ENCODE data around the gene OR52H1. TPM values are rescaled to one million over a fixed set of nuclear protein-coding genes. Genes with fewer than 3 reads are reported as not detected.
A peak's percentile ranks its signal among the peaks of the same experiment; 100 is the strongest.

The OR52H1 gene
- total RNA-seq (2014; rRNA removed; shearing (Covaris generic)) (0.28 TPM in 1 of 2 replicates, not detected in the other), polyA plus RNA-seq (2016; fragmentation: Nextera tagmentation; extraction: Ambion mirVana) (not detected in 2 replicates)
- long read RNA-seq: 0 reads

GRCh38 chr11:5548440-5548839 is at the start of gene OR52H1:
OR52H1 (minus strand) TSS chr11:5548540; CDS start chr11:5545505, 3,035 bp downstream.
- TF ChIP-seq POLR2AphosphoS5 (IDR thresholded peaks at IDR 0.05; ENCODE audit: low read depth) (no peak), EZH2 (IDR thresholded peaks at IDR 0.05; ENCODE audit: low read depth, unreplicated experiment) (no peak), ZNF114 (CRISPR knock-in tag; IDR thresholded peaks at IDR 0.05) (no peak), CTCF (conservative IDR thresholded peaks at IDR 0.05; ENCODE audit: low read depth in 2 of 2) (no peak), NANOG (IDR thresholded peaks at IDR 0.05; ENCODE audit: borderline replicate concordance) (no peak)
- TF ChIP-seq, protein P1, sequence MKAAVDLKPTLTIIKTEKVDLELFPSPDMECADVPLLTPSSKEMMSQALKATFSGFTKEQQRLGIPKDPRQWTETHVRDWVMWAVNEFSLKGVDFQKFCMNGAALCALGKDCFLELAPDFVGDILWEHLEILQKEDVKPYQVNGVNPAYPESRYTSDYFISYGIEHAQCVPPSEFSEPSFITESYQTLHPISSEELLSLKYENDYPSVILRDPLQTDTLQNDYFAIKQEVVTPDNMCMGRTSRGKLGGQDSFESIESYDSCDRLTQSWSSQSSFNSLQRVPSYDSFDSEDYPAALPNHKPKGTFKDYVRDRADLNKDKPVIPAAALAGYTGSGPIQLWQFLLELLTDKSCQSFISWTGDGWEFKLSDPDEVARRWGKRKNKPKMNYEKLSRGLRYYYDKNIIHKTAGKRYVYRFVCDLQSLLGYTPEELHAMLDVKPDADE (IDR thresholded peaks at IDR 0.05): no peak
- Mint-ChIP-seq H3K4me1 (no peaks in the 10 kb centered on the region), H3K27me3 (ENCODE audit: insufficient read depth, low read depth, poor library complexity) (no peaks in the 10 kb centered on the region)

GRCh38 chr11:5597953-5598352 is 49.6 kb upstream of the OR52H1 start:
- H3K9me2 ChIP-seq (ENCODE audit: insufficient read depth): peaks cover 3% of the 10 kb centered on the region; the same call in 1 of the 2 replicates
- H3K4me1 ChIP-seq (ENCODE audit: insufficient read depth): peaks cover 33% of the 10 kb centered on the region
- peak overlapping the region; percentile 94 for H3K4me3 Mint-ChIP-seq
- H3K79me2 ChIP-seq (replicated peaks; ENCODE audit: insufficient read depth): peaks cover 60% of the 10 kb centered on the region
- no peak for TF ChIP-seq EZH2phosphoT487 (IDR thresholded peaks at IDR 0.05; ENCODE audit: unreplicated experiment)
- TF ChIP-seq JUNB (IDR thresholded peaks at IDR 0.05; ENCODE audit: unreplicated experiment): no peak
- no peak for TF ChIP-seq CTCF (conservative IDR thresholded peaks at IDR 0.05; ENCODE audit: low read depth in 2 of 2)
- peaks cover 45% of the 10 kb centered on the region for H3K4me1 Mint-ChIP-seq
- DNase-seq (ENCODE audit: low spot score): peak; percentile 56
- H3F3A ChIP-seq (replicated peaks; ENCODE audit: low read depth): 0 out of 2 replicates have a peak, but pooled peaks cover 3% of the 10 kb centered on the region
- H3K9me3 Mint-ChIP-seq: no peaks in the 10 kb centered on the region
- no peak overlapping the region for H2AFZ ChIP-seq
- H3K27me3 Mint-ChIP-seq (ENCODE audit: insufficient read depth, low read depth, poor library complexity): peaks cover 8% of the 10 kb centered on the region
- H3K36me3 Mint-ChIP-seq (ENCODE audit: low read depth): peaks cover under 1% of the 10 kb centered on the region; the same call in 2 of the 3 replicates
- peak; percentile 40 for ATAC-seq
- H3K27me3 ChIP-seq (ENCODE audit: insufficient read depth): no peaks in the 10 kb centered on the region
- peaks cover 3% of the 10 kb centered on the region for H4K20me1 ChIP-seq (replicated peaks; ENCODE audit: insufficient read depth)
- H3K27ac Mint-ChIP-seq: peak overlapping the region; percentile 79
- peak overlapping the region; percentile 71 for H3K27ac ChIP-seq (ENCODE audit: low read depth)
- peak overlapping the region; percentile 86 for H3K4me2 ChIP-seq
- H3K36me3 ChIP-seq (ENCODE audit: insufficient read depth): no peaks in the 10 kb centered on the region; the same call in 1 of the 2 replicates
- H3K4me3 ChIP-seq: peak overlapping the region; percentile 88

More at GRCh38 chr11:5548440-5548839, at the start of gene OR52H1:
- no peak for ATAC-seq
- Histone ChIP-seq H3K79me2 (replicated peaks; ENCODE audit: insufficient read depth) (no peaks in the 10 kb centered on the region), H3K27me3 (ENCODE audit: insufficient read depth) (no peaks in the 10 kb centered on the region), H3K27ac (ENCODE audit: low read depth) (no peak within 1 kb of the TSS), H3K4me2 (no peak within 1 kb of the TSS), H3K36me3 (ENCODE audit: insufficient read depth) (no peaks in the 10 kb centered on the region), H4K20me1 (replicated peaks; ENCODE audit: insufficient read depth) (no peaks in the 10 kb centered on the region), H3K9me2 (ENCODE audit: insufficient read depth) (peaks cover 12% of the 10 kb centered on the region; the same call in 1 of the 2 replicates), H2AFZ (no peak within 1 kb of the TSS), H3K4me1 (ENCODE audit: insufficient read depth) (no peaks in the 10 kb centered on the region), H3K4me3 (no peak within 1 kb of the TSS), H3F3A (replicated peaks; ENCODE audit: low read depth) (no peaks in the 10 kb centered on the region)
- DNase-seq (ENCODE audit: low spot score): no peak
- no peaks in the 10 kb centered on the region for H3K9me3 Mint-ChIP-seq
- H3K4me3 Mint-ChIP-seq: no peak within 1 kb of the TSS
- H3K36me3 Mint-ChIP-seq (ENCODE audit: low read depth): no peaks in the 10 kb centered on the region
- H3K27ac Mint-ChIP-seq: no peak within 1 kb of the TSS
